ENCODE measurements around the gene ERAP2. TPM values are rescaled to one million over a fixed set of nuclear protein-coding genes. Genes with fewer than 3 reads are reported as not detected.

The ERAP2 gene
- total RNA-seq, 1 donor from 2014 or later, result 0.08 TPM

DNA sequence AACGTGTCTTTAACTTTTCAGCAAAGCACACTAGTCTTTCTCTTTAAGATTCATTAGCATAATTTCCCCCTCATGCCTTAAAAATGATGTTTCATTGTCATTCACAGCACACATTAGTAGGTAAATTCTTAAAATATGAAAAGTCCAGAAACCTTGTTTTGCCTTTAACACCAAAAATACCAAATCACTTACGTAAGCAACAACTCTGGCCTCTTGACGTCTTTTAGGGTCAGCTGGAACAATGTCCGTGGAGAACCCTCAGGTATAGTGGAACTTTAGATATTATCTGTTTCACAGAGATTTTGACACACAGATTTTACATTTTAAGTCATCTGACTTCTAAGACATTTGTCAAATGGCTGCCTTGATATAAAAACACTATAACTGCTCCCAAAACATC lies 90.5 kb downstream of the ERAP2 start:
- no peak for DNase-seq (ENCODE audit: low spot score)
- no peaks in the 10 kb centered on the region for H3K9me3 Mint-ChIP-seq (ENCODE audit: unreplicated experiment)
- H3K4me3 Mint-ChIP-seq (ENCODE audit: unreplicated experiment), result no peak overlapping the region
- TF ChIP-seq, protein P1, sequence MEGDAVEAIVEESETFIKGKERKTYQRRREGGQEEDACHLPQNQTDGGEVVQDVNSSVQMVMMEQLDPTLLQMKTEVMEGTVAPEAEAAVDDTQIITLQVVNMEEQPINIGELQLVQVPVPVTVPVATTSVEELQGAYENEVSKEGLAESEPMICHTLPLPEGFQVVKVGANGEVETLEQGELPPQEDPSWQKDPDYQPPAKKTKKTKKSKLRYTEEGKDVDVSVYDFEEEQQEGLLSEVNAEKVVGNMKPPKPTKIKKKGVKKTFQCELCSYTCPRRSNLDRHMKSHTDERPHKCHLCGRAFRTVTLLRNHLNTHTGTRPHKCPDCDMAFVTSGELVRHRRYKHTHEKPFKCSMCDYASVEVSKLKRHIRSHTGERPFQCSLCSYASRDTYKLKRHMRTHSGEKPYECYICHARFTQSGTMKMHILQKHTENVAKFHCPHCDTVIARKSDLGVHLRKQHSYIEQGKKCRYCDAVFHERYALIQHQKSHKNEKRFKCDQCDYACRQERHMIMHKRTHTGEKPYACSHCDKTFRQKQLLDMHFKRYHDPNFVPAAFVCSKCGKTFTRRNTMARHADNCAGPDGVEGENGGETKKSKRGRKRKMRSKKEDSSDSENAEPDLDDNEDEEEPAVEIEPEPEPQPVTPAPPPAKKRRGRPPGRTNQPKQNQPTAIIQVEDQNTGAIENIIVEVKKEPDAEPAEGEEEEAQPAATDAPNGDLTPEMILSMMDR (IDR thresholded peaks at IDR 0.05; ENCODE audit: unreplicated experiment), result no peak
- peaks cover 3% of the 10 kb centered on the region for H3K4me1 Mint-ChIP-seq (ENCODE audit: unreplicated experiment)
- H3K27ac Mint-ChIP-seq (ENCODE audit: unreplicated experiment), result no peak overlapping the region
- H3K27me3 Mint-ChIP-seq (ENCODE audit: unreplicated experiment), result peaks cover 1% of the 10 kb centered on the region
- no peaks in the 10 kb centered on the region for H3K36me3 Mint-ChIP-seq (ENCODE audit: low read depth, unreplicated experiment)

DNA sequence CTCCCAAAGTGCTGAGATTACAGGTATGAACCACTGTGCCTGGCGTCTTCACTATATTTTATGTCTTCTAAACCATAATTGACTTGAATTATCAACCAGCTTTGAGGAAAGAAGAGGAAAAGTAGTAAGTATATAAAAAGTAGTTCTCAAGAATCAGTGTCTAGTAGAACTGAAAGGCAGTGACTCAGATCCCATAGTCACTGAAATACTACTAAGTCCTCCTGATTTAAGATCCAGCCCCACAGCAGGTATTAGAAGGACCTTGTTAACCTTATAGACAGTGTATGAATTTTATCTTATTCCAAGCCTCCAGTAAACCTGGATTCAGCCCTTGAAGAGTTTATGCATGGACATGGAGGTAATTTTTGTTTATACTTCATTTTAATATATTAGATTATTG lies 91.1 kb downstream of the ERAP2 start:
- no peak overlapping the region for H3K4me3 Mint-ChIP-seq (ENCODE audit: unreplicated experiment)
- no peak for DNase-seq (ENCODE audit: low spot score)
- H3K36me3 Mint-ChIP-seq (ENCODE audit: low read depth, unreplicated experiment), result no peaks in the 10 kb centered on the region
- H3K9me3 Mint-ChIP-seq (ENCODE audit: unreplicated experiment), result no peaks in the 10 kb centered on the region
- H3K27me3 Mint-ChIP-seq (ENCODE audit: unreplicated experiment), result peaks cover 1% of the 10 kb centered on the region
- H3K27ac Mint-ChIP-seq (ENCODE audit: unreplicated experiment), result no peak overlapping the region
- TF ChIP-seq, protein P1 (IDR thresholded peaks at IDR 0.05; ENCODE audit: unreplicated experiment), result no peak
- H3K4me1 Mint-ChIP-seq (ENCODE audit: unreplicated experiment), result no peaks in the 10 kb centered on the region

DNA sequence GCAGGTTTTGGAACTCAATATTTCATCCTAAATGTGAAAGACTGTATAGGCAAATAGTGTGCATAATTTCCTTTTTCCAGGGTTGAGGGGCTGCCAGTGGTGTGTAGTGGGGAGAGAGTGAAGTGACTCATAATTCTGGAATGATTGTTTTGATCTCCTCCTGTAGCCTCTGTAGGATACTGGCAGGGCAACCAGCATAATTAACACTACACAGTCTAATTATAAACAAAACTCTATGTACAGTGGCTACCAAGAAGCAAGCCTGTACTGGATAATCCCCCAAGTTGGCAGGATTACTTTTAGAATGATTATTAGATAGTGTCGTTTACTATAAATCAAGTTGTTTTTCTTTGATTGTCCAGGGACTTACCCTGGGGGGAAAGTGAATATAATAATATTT lies 91.8 kb downstream of the ERAP2 start:
- Mint-ChIP-seq H3K9me3 (ENCODE audit: unreplicated experiment) (no peaks in the 10 kb centered on the region), H3K27ac (ENCODE audit: unreplicated experiment) (no peak overlapping the region), H3K4me3 (ENCODE audit: unreplicated experiment) (no peak overlapping the region), H3K4me1 (ENCODE audit: unreplicated experiment) (no peaks in the 10 kb centered on the region), H3K36me3 (ENCODE audit: low read depth, unreplicated experiment) (no peaks in the 10 kb centered on the region), H3K27me3 (ENCODE audit: unreplicated experiment) (peaks cover 1% of the 10 kb centered on the region)
- TF ChIP-seq, protein P1 (IDR thresholded peaks at IDR 0.05; ENCODE audit: unreplicated experiment), result no peak
- no peak for DNase-seq (ENCODE audit: low spot score)

DNA sequence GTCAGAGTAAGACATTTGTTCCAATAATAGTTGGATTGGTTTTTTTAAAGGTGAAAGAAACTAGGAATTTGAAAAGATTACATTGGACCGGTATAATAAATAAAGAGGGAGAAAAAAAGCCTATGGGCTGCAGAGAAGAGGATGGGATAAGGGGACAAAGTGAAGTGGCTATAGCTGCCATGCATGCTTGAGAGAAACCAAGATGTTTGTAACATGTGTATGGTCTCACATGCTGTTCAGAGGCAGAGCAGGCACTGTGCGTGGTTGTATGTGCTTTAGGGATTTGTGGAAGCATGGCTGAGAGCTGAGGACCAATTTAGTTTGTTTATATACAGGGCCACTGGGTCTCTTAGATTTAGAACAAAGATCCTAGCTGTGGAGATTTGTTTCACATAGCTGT lies 92.3 kb downstream of the ERAP2 start:
- no peak for DNase-seq (ENCODE audit: low spot score)
- no peaks in the 10 kb centered on the region for H3K9me3 Mint-ChIP-seq (ENCODE audit: unreplicated experiment)
- TF ChIP-seq, protein P1 (IDR thresholded peaks at IDR 0.05; ENCODE audit: unreplicated experiment), result no peak
- no peak overlapping the region for H3K4me3 Mint-ChIP-seq (ENCODE audit: unreplicated experiment)
- peaks cover 1% of the 10 kb centered on the region for H3K27me3 Mint-ChIP-seq (ENCODE audit: unreplicated experiment)
- H3K36me3 Mint-ChIP-seq (ENCODE audit: low read depth, unreplicated experiment), result no peaks in the 10 kb centered on the region
- no peaks in the 10 kb centered on the region for H3K4me1 Mint-ChIP-seq (ENCODE audit: unreplicated experiment)
- no peak overlapping the region for H3K27ac Mint-ChIP-seq (ENCODE audit: unreplicated experiment)

Other genes starting within 250 kb of the ERAP2 start
- 105 TPM for gene CAST, start 214.1 kb upstream of the ERAP2 start, total RNA-seq (ENCODE audit: unreplicated experiment)
- 36.4 TPM for gene ERAP1, start 68.6 kb upstream of the ERAP2 start, total RNA-seq (ENCODE audit: unreplicated experiment)
- gene LNPEP, start 59.6 kb downstream of the ERAP2 start, total RNA-seq (ENCODE audit: unreplicated experiment), result 13.2 TPM

All from endothelial cell (in vitro differentiated cells).